ENCODE data around the gene CRYAA.

The CRYAA gene

DNA sequence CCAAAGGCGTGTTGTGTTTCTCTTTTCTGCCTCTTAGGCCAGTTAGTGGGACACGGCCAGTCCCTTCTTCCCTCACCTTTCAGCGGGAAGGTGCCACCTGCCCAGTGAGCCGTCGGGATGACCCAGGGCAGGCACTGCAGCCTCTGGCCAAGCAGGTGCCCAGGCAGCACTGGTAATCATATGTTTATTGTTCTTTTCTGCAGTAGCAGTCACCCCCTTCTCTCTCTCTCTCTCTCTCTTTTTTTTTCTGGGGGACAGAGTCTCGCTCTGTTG is 38.2 kb downstream of the CRYAA start:
- H3K27ac ChIP-seq (ENCODE audit: low read depth, low read length) = no peak overlapping the region
- no peak overlapping the region for H3K4me3 ChIP-seq (ENCODE audit: low read depth in 1 of 2, low read length in 2 of 2)
- no peak overlapping the region for H3K9ac ChIP-seq (ENCODE audit: low read length)
- H3K27me3 ChIP-seq (ENCODE audit: control insufficient read depth in 1 of 2, insufficient read depth in 2 of 2, low read length in 2 of 2) = peaks cover 0 to 23% of the 10 kb centered on the region in 2 donors
- H3K4me1 ChIP-seq (ENCODE audit: insufficient read depth, low read length) = no peaks in the 10 kb centered on the region
- H3K36me3 ChIP-seq (ENCODE audit: insufficient read depth, low read length) = no peaks in the 10 kb centered on the region
- H3K9me3 ChIP-seq (ENCODE audit: low read length) = no peaks in the 10 kb centered on the region

DNA sequence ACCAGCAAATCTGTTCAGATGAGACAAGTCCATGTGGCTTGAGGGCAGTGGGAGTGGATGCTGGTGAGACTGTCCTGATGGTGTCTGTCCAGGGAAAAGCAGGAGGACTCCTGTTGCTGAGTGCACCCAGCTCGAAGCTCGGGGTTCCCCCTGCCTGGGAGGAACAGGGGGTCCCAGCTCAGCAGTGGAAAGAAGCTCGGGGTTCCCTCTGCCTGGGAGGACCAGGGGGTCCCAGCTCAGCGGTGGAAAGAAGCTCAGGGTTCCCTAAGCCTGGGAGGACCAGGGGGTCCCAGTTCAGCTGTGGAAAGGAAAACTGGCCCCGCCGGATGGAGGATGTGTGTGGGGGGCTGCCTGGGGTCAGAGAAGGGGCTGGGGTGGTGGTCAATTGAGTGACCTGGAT is 39.1 kb downstream of the CRYAA start:
- no peak overlapping the region for H3K27ac ChIP-seq (ENCODE audit: low read depth, low read length)
- no peak overlapping the region for H3K9ac ChIP-seq (ENCODE audit: low read length)
- H3K4me3 ChIP-seq (ENCODE audit: low read depth in 1 of 2, low read length in 2 of 2) = no peak overlapping the region
- peaks cover 0 to 23% of the 10 kb centered on the region in 2 donors for H3K27me3 ChIP-seq (ENCODE audit: control insufficient read depth in 1 of 2, insufficient read depth in 2 of 2, low read length in 2 of 2)
- no peaks in the 10 kb centered on the region for H3K4me1 ChIP-seq (ENCODE audit: insufficient read depth, low read length)
- H3K9me3 ChIP-seq (ENCODE audit: low read length) = no peaks in the 10 kb centered on the region
- no peaks in the 10 kb centered on the region for H3K36me3 ChIP-seq (ENCODE audit: insufficient read depth, low read length)

- Histone ChIP-seq H3K9ac (ENCODE audit: low read length) (no peak overlapping the region), H3K4me1 (ENCODE audit: insufficient read depth, low read length) (no peaks in the 10 kb centered on the region), H3K27me3 (ENCODE audit: control insufficient read depth in 1 of 2, insufficient read depth in 2 of 2, low read length in 2 of 2) (peaks cover 0 to 23% of the 10 kb centered on the region in 2 donors), H3K4me3 (ENCODE audit: low read depth in 1 of 2, low read length in 2 of 2) (no peak overlapping the region), H3K27ac (ENCODE audit: low read depth, low read length) (no peak overlapping the region), H3K36me3 (ENCODE audit: insufficient read depth, low read length) (no peaks in the 10 kb centered on the region), H3K9me3 (ENCODE audit: low read length) (no peaks in the 10 kb centered on the region)
Observed at GRCh38 chr21:43208561-43209332, 39.9 kb downstream of the CRYAA start.

GRCh38 chr21:43209575-43210453 is 41.0 kb downstream of the CRYAA start:
- H3K4me1 ChIP-seq (ENCODE audit: insufficient read depth, low read length) = no peaks in the 10 kb centered on the region
- peaks cover 0 to 23% of the 10 kb centered on the region in 2 donors for H3K27me3 ChIP-seq (ENCODE audit: control insufficient read depth in 1 of 2, insufficient read depth in 2 of 2, low read length in 2 of 2)
- no peak overlapping the region for H3K27ac ChIP-seq (ENCODE audit: low read depth, low read length)
- H3K9ac ChIP-seq (ENCODE audit: low read length) = no peak overlapping the region
- H3K36me3 ChIP-seq (ENCODE audit: insufficient read depth, low read length) = no peaks in the 10 kb centered on the region
- no peaks in the 10 kb centered on the region for H3K9me3 ChIP-seq (ENCODE audit: low read length)
- H3K4me3 ChIP-seq (ENCODE audit: low read depth in 1 of 2, low read length in 2 of 2) = no peak overlapping the region

DNA sequence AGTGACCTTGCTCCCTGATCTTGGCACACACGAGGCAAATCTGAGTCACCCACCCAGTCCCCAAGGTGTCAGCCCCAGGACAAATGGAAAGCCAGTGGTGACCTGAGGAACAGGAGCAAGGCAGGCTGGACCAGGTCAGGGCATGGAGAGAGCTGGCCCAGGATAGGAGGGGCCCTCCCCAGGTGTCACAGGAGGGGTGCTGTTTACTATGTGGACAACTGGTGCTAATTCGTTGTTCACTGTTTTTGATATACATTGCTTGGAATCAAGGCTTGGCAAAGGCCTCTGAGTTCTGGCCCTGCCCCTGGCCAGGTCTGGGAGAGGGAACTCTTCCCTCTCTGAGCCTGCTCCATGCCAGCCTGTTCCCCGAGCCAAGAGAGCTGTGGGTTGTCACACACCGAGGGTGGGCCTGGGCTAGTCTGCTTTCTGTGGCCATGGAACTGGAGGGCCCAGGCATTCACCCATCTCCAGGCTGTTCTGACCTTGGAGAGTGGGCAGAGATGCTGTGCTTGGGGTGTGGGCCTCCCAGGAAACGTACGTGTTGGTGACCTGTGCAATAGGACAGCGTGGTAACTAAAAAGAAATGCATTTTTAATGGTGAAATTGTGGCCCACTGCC is 41.8 kb downstream of the CRYAA start:
- Histone ChIP-seq H3K9me3 (ENCODE audit: low read length) (no peaks in the 10 kb centered on the region), H3K27ac (ENCODE audit: low read depth, low read length) (no peak overlapping the region), H3K36me3 (ENCODE audit: insufficient read depth, low read length) (no peaks in the 10 kb centered on the region), H3K4me1 (ENCODE audit: insufficient read depth, low read length) (no peaks in the 10 kb centered on the region), H3K27me3 (ENCODE audit: control insufficient read depth in 1 of 2, insufficient read depth in 2 of 2, low read length in 2 of 2) (peaks cover 0 to 23% of the 10 kb centered on the region in 2 donors), H3K9ac (ENCODE audit: low read length) (no peak overlapping the region), H3K4me3 (ENCODE audit: low read depth in 1 of 2, low read length in 2 of 2) (no peak overlapping the region)

- Histone ChIP-seq H3K9me3 (ENCODE audit: low read length) (no peaks in the 10 kb centered on the region), H3K4me3 (ENCODE audit: low read depth in 1 of 2, low read length in 2 of 2) (no peak overlapping the region), H3K36me3 (ENCODE audit: insufficient read depth, low read length) (no peaks in the 10 kb centered on the region), H3K27ac (ENCODE audit: low read depth, low read length) (no peak overlapping the region), H3K27me3 (ENCODE audit: control insufficient read depth in 1 of 2, insufficient read depth in 2 of 2, low read length in 2 of 2) (peaks cover 0 to 23% of the 10 kb centered on the region in 2 donors), H3K9ac (ENCODE audit: low read length) (no peak overlapping the region), H3K4me1 (ENCODE audit: insufficient read depth, low read length) (no peaks in the 10 kb centered on the region)
Observed at GRCh38 chr21:43211072-43211759, 42.4 kb downstream of the CRYAA start.

DNA sequence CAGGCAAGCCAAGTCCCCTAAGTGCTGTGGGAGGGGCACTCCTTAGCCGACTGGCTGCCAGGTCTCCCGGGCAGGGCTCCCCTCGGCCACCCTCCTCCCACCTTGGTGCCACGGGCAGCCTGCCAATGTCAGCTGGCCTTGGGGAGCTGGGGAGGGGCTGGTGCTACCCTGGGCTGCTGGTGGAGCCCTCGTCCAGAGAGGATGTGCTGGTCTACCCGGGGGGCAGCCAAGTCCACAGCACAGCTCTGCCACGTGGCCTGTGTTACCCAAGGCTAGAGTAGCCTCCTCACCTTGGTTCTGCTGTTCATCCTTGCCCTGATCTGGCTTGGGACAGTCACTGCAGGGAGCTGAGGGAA is 42.9 kb downstream of the CRYAA start:
- Histone ChIP-seq H3K36me3 (ENCODE audit: insufficient read depth, low read length) (no peaks in the 10 kb centered on the region), H3K4me3 (ENCODE audit: low read depth in 1 of 2, low read length in 2 of 2) (no peak overlapping the region), H3K9ac (ENCODE audit: low read length) (no peak overlapping the region), H3K27me3 (ENCODE audit: control insufficient read depth in 1 of 2, insufficient read depth in 2 of 2, low read length in 2 of 2) (peaks cover 0 to 20% of the 10 kb centered on the region in 2 donors), H3K9me3 (ENCODE audit: low read length) (no peaks in the 10 kb centered on the region), H3K27ac (ENCODE audit: low read depth, low read length) (no peak overlapping the region), H3K4me1 (ENCODE audit: insufficient read depth, low read length) (no peaks in the 10 kb centered on the region)
